A549 (cell line): ENCODE data around the gene LRCH1. TPM values are rescaled to one million over a fixed set of nuclear protein-coding genes. Genes with fewer than 3 reads are reported as not detected.

ENCODE experiments used
- ATAC-seq, 2 experiments: fragments of 200-7000 bp in 1 of 2; fragments of >200 bp in 1 of 2; cut with Nextera tagmentation in 1 of 2; cut with Tn5 transposase in 1 of 2; 3 replicates each; pipeline versions ENCODE4 v1.8.0 to v1.9.1; 2018 to 2020; ENCODE audit warnings: mild to moderate bottlenecking in 1 of 2, moderate library complexity in 1 of 2
- CTCF ChIA-PET: fragments of 300-600 bp; sonication (Branson Sonifier 250); formaldehyde crosslinking; extraction: SDS; loops from one replicate; lab custom pipeline; 2021; ENCODE audit warnings: antibody characterized with exemption, inconsistent platforms; lab: Yijun Ruan, JAX
- POLR2A ChIA-PET: fragments of 350-600 bp; formaldehyde crosslinking; extraction: SDS; loops from one replicate; lab custom pipeline; 2021; ENCODE audit warnings: antibody characterized with exemption, inconsistent platforms; lab: Yijun Ruan, JAX
- DNase-seq, 2 experiments: peaks; one replicate each; pipeline versions ENCODE4 v3.0.0 to v3.0.0-alpha.2; 2011 to 2016; ENCODE audit warnings: low read depth in 1 of 2, low spot score in 1 of 2
- FAIRE-seq: peaks from 2 replicates; lab custom pipeline; 2011; peaks lifted over from hg19 to GRCh38; lab: Jason Lieb, UNC
- H3K27ac ChIP-seq, 2 experiments: fragments of >200 bp; sonication (Bioruptor Twin); formaldehyde crosslinking; 3 replicates each; pipeline ENCODE4 v1.5.1; 2016 to 2017
- H3K4me1 ChIP-seq: fragments of >200 bp; sonication (Bioruptor Twin); formaldehyde crosslinking; 3 replicates; pipeline ENCODE4 v1.6.1; 2016
- H3K4me2 ChIP-seq: fragments of >200 bp; sonication (Bioruptor Twin); formaldehyde crosslinking; 3 replicates; pipeline ENCODE4 v1.6.1; 2016
- H3K4me3 ChIP-seq: fragments of >200 bp; sonication (Bioruptor Twin); formaldehyde crosslinking; 3 replicates; pipeline ENCODE4 v1.5.1; 2016
- H3K9me3 ChIP-seq: fragments of >200 bp; sonication (Bioruptor Twin); formaldehyde crosslinking; 3 replicates; pipeline ENCODE4 v1.6.1; 2016
- CBX8 ChIP-seq: fragments of 200-600 bp; sonication (generic); IDR thresholded peaks from 2 replicates; pipeline ENCODE4 v1.6.1; 2016
- CEBPB ChIP-seq, 2 experiments: fragments of >200 bp in 1 of 2; sonication (Bioruptor Twin) in 1 of 2; formaldehyde crosslinking in 1 of 2; IDR thresholded peaks; 2 replicates each; pipeline ENCODE4 v1.6.1; 2012 to 2016
- EHF ChIP-seq: fragments of 250-450 bp; sonication (Bioruptor Pico); IDR thresholded peaks from 2 replicates; pipeline ENCODE4 v1.5.0; 2020; ENCODE audit warnings: mild to moderate bottlenecking
- EHMT2 ChIP-seq: fragments of 200-600 bp; sonication (generic); IDR thresholded peaks from 2 replicates; pipeline ENCODE4 v1.6.1; 2016; ENCODE audit warnings: antibody characterized with exemption, low read depth, mild to moderate bottlenecking, moderate library complexity
- EP300 ChIP-seq, 2 experiments: fragments of >200 bp; sonication (Bioruptor Twin); formaldehyde crosslinking; IDR thresholded peaks; 2 replicates in 1 of 2; 3 replicates in 1 of 2; pipeline ENCODE4 v1.6.1; 2016 to 2017
- FOSL2 ChIP-seq, 2 experiments: fragments of 450-650 bp in 1 of 2; fragments of >200 bp in 1 of 2; sonication (Bioruptor Twin) in 1 of 2; formaldehyde crosslinking; IDR thresholded peaks; 2 replicates each; pipeline versions ENCODE4 v1.5.0 to v1.6.1; 2016 to 2020; ENCODE audit warnings: mild to moderate bottlenecking in 1 of 2, moderate library complexity in 1 of 2
- JUN ChIP-seq, 2 experiments: fragments of >200 bp; sonication (Bioruptor Twin); formaldehyde crosslinking; IDR thresholded peaks; 2 replicates in 1 of 2; 3 replicates in 1 of 2; pipeline ENCODE4 v1.6.1; 2016 to 2017
- KDM1A ChIP-seq: fragments of 200-600 bp; sonication (generic); IDR thresholded peaks from 2 replicates; pipeline ENCODE4 v1.6.1; 2016; ENCODE audit warnings: low read depth, mild to moderate bottlenecking
- PHF8 ChIP-seq: fragments of 200-600 bp; sonication (generic); IDR thresholded peaks from 2 replicates; pipeline ENCODE4 v1.6.1; 2016; ENCODE audit warnings: low read depth, mild to moderate bottlenecking, antibody characterized with exemption, moderate library complexity, borderline replicate concordance
- POLR2AphosphoS2 ChIP-seq: conservative IDR thresholded peaks from 2 replicates; pipeline ENCODE4 v1.6.1; 2012; ENCODE audit warnings: low read length, improper control_type of control experiment, inconsistent platforms
- RAD21 ChIP-seq, 2 experiments: fragments of >200 bp in 1 of 2; sonication (Bioruptor Twin) in 1 of 2; formaldehyde crosslinking in 1 of 2; IDR thresholded peaks in 1 of 2; conservative IDR thresholded peaks in 1 of 2; 2 replicates in 1 of 2; 3 replicates in 1 of 2; pipeline ENCODE4 v1.6.1; 2012 to 2018; ENCODE audit warnings: inconsistent platforms in 1 of 2
- RCOR1 ChIP-seq: fragments of 150-350 bp; IDR thresholded peaks from 2 replicates; pipeline ENCODE4 v1.6.1; 2014; ENCODE audit warnings: antibody characterized with exemption, low read length, low read depth
- TFCP2L1 ChIP-seq: fragments of 250-450 bp; sonication (Bioruptor Pico); IDR thresholded peaks from 2 replicates; pipeline ENCODE4 v1.5.0; 2021; ENCODE audit warnings: mild to moderate bottlenecking
- TP53 ChIP-seq: fragments of 250-450 bp; sonication (Bioruptor Pico); IDR thresholded peaks from 2 replicates; pipeline ENCODE4 v1.5.0; 2021; ENCODE audit warnings: mild to moderate bottlenecking, moderate library complexity
- ZC3H11A ChIP-seq: fragments of 450-650 bp; IDR thresholded peaks from 2 replicates; pipeline ENCODE4 v1.6.1; 2014; ENCODE audit warnings: antibody characterized with exemption, mild to moderate bottlenecking
- ZFP36 ChIP-seq: fragments of 450-650 bp; IDR thresholded peaks from 2 replicates; pipeline ENCODE4 v1.6.1; 2014; ENCODE audit warnings: borderline replicate concordance; ENCODE audit not compliant: partially characterized antibody
- WGBS: methylation state at CpG from one replicate; pipeline ENCODE4 v1.1.6; 2017; ENCODE audit errors: missing lambda C conversion rate; 5-methylcytosine and 5-hydroxymethylcytosine counted together
- polyA plus RNA-seq, 4 experiments: library from polyadenylated mRNA; depleted of rRNA in 3 of 4; stranded (reverse); fragments of >200 nt; fragmentation: RNase III in 1 of 4; extraction: RNeasy Plus Mini Kit Qiagen cat#74134 plus additional on column Dnase treatment in 1 of 4; gene quantifications; 2 replicates in 3 of 4; 3 replicates in 1 of 4; pipeline ENCODE4 v1.2.3, GENCODE V29; 2011 to 2017
- TF ChIP-seq, protein P1 (sequence below): fragments of 150-350 bp; IDR thresholded peaks from 2 replicates; pipeline ENCODE4 v1.6.1; 2014; ENCODE audit warnings: low read depth, mild to moderate bottlenecking, low read length
- TF ChIP-seq, protein P2 (sequence below): IDR thresholded peaks from 2 replicates; pipeline ENCODE4 v1.6.1; 2012
- TF ChIP-seq, protein P3 (sequence below): fragments of >200 bp; sonication (Bioruptor Twin); formaldehyde crosslinking; IDR thresholded peaks from 3 replicates; pipeline ENCODE4 v1.5.1; 2016
- TF ChIP-seq, protein P4 (sequence below): fragments of 200-600 bp; sonication (generic); IDR thresholded peaks from 2 replicates; pipeline ENCODE4 v1.6.1; 2016; ENCODE audit warnings: antibody characterized with exemption, mild to moderate bottlenecking, moderate library complexity
- TF ChIP-seq, protein P5 (sequence below): IDR thresholded peaks from 2 replicates; pipeline ENCODE4 v1.6.1; 2012; ENCODE audit warnings: low read depth, borderline replicate concordance

LRCH1 gene
- polyA plus RNA-seq, 2 of the 4 experiments (the other 2 are of a cell fraction), result 8.5 to 16.4 TPM

DNA sequence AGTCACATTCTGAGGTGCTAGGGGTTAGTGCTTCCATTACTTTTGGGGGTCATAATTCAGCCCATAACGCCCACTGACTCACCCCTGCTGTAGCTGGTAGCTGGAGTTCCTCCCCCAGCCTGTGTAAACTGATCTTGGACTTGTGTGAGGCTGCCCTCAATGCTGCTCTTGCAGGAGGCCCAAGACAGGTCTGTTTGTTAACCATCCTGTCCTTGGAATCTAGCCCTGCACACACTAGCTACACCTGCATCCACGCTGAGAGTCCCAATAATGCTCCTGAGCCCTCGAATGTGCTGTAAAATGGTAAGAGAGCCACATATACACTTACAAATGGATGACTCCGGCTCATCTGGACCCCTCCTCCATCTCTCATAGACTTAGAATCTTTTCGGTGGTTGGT, 9.6 kb downstream of the LRCH1 start:
- DNase-seq, result no peak
- ATAC-seq, result no peak
- no peak overlapping the region for H3K27ac ChIP-seq
- no peak overlapping the region for H3K4me3 ChIP-seq
- no peak for FAIRE-seq
- TF ChIP-seq ZC3H11A, result no peak
- no peak for TF ChIP-seq TFCP2L1 (CRISPR knock-in tag)
- TF ChIP-seq EHF, result no peak
- 91% methylated on average over 5 of the region's 5 CpGs for WGBS
- H3K4me2 ChIP-seq, result no peak overlapping the region
- peaks cover 11% of the 10 kb centered on the region; the same call in 1 of the 3 replicates for H3K4me1 ChIP-seq
- ChIA-PET POLR2A (no interaction called here), CTCF (interaction anchor here (0.6 kb wide), 1 partner anchor 61 kb away, joined by 3 read pairs; no protein-coding TSS in a partner anchor)
- no peaks in the 10 kb centered on the region for H3K9me3 ChIP-seq

DNA sequence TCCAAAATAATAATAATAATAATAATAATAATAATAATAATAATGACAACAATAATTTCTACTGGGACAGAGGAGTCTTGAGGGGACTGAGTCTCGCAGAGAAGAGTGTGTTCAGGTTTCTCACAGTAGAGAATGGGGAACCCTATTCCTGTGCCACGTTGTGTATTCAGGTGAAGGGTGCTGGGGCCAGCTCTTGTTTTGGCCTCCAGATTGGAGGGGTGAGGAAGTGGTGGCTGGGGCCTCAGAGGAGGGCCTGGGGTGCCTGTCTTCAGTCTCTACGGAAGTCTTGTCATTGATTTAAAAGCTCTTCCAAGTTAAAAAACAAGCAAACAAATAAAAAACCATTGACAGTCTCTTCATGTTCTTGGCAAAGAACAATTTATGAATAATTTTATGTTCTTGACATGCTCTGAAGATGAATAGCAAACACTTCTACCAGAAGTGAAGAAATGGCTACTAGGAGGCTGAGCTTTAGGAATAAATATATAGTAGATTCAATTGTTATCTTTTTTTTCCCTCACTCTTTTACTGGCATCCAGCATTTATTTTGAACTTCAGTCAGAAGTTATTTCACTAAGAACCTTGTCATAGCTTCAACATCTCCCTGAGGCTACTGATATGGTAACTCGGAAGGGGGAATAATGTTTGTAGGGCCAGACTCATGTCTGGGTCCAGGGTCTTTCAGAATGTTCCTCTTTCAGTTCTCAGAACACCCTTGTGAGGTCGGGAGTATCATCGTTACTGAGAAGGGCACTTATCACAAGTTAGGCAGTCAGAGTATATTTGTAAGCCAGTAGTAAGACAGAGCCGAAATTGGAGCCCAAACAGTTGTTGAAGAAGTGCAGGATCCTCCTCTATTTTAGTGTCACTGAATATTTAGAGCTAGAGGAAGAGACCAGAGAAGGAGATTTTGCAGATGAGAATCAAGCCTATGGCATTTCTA, 13.1 kb downstream of the LRCH1 start:
- DNase-seq, result no peak
- Histone ChIP-seq H3K4me3 (no peak overlapping the region), H3K4me1 (peaks cover 4% of the 10 kb centered on the region; the same call in 2 of the 3 replicates), H3K4me2 (no peak overlapping the region), H3K9me3 (no peaks in the 10 kb centered on the region)
- no peak for ATAC-seq
- FAIRE-seq, result no peak
- POLR2A ChIA-PET, result no interaction called here
- WGBS, result 80% methylated on average over 7 of the region's 7 CpGs
- TF ChIP-seq KDM1A (no peak), ZFP36 (no peak), RAD21 (conservative IDR thresholded peaks at IDR 0.05 in 1 of 2, IDR thresholded peaks at IDR 0.05 in 1 of 2) (no peak), TP53 (CRISPR knock-in tag) (no peak), RCOR1 (no peak), ZC3H11A (no peak), PHF8 (no peak)
- TF ChIP-seq, protein P1, sequence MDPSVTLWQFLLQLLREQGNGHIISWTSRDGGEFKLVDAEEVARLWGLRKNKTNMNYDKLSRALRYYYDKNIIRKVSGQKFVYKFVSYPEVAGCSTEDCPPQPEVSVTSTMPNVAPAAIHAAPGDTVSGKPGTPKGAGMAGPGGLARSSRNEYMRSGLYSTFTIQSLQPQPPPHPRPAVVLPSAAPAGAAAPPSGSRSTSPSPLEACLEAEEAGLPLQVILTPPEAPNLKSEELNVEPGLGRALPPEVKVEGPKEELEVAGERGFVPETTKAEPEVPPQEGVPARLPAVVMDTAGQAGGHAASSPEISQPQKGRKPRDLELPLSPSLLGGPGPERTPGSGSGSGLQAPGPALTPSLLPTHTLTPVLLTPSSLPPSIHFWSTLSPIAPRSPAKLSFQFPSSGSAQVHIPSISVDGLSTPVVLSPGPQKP, result no peak
- TF ChIP-seq, protein P2, sequence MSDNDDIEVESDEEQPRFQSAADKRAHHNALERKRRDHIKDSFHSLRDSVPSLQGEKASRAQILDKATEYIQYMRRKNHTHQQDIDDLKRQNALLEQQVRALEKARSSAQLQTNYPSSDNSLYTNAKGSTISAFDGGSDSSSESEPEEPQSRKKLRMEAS, result no peak
- TF ChIP-seq, all 56 proteins: peak for 0
- no peak overlapping the region for H3K27ac ChIP-seq
- CTCF ChIA-PET, result interaction anchor here (1.1 to 1.2 kb wide), 2 partner anchors 10 to 14 kb away, joined by 3 read pairs; no protein-coding TSS in a partner anchor

DNA sequence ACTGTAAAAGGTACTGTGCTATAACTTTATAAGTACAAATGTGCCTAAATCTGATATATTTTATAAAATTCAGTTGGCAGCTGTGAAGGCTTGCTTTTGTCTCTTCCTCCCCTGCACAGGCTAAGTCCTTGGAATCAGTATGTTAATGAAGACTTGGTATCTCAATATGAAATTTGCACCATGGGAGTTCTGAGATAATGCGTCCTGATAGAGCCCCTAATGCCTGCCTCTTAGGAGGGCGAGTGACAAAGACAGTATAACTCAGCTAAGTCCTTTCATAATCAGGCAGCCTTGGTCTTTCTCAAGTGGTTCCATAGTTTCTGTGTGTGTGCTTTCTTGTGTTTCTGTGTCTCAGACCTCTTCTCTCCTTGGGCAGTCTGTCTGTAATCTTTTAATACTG, 14.7 kb downstream of the LRCH1 start:
- FAIRE-seq, result no peak
- H3K4me2 ChIP-seq, result no peak overlapping the region
- TF ChIP-seq EP300 (IDR thresholded peaks at IDR 0.05) (no peak), CBX8 (no peak), EHMT2 (no peak), POLR2AphosphoS2 (no peak), FOSL2 (IDR thresholded peaks at IDR 0.05) (no peak), FOSL2 (CRISPR knock-in tag; IDR thresholded peaks at IDR 0.05) (no peak), CEBPB (IDR thresholded peaks at IDR 0.05) (no peak), JUN (IDR thresholded peaks at IDR 0.05) (no peak), ZC3H11A (no peak)
- TF ChIP-seq, protein P3, sequence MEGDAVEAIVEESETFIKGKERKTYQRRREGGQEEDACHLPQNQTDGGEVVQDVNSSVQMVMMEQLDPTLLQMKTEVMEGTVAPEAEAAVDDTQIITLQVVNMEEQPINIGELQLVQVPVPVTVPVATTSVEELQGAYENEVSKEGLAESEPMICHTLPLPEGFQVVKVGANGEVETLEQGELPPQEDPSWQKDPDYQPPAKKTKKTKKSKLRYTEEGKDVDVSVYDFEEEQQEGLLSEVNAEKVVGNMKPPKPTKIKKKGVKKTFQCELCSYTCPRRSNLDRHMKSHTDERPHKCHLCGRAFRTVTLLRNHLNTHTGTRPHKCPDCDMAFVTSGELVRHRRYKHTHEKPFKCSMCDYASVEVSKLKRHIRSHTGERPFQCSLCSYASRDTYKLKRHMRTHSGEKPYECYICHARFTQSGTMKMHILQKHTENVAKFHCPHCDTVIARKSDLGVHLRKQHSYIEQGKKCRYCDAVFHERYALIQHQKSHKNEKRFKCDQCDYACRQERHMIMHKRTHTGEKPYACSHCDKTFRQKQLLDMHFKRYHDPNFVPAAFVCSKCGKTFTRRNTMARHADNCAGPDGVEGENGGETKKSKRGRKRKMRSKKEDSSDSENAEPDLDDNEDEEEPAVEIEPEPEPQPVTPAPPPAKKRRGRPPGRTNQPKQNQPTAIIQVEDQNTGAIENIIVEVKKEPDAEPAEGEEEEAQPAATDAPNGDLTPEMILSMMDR, result no peak
- TF ChIP-seq, protein P4, sequence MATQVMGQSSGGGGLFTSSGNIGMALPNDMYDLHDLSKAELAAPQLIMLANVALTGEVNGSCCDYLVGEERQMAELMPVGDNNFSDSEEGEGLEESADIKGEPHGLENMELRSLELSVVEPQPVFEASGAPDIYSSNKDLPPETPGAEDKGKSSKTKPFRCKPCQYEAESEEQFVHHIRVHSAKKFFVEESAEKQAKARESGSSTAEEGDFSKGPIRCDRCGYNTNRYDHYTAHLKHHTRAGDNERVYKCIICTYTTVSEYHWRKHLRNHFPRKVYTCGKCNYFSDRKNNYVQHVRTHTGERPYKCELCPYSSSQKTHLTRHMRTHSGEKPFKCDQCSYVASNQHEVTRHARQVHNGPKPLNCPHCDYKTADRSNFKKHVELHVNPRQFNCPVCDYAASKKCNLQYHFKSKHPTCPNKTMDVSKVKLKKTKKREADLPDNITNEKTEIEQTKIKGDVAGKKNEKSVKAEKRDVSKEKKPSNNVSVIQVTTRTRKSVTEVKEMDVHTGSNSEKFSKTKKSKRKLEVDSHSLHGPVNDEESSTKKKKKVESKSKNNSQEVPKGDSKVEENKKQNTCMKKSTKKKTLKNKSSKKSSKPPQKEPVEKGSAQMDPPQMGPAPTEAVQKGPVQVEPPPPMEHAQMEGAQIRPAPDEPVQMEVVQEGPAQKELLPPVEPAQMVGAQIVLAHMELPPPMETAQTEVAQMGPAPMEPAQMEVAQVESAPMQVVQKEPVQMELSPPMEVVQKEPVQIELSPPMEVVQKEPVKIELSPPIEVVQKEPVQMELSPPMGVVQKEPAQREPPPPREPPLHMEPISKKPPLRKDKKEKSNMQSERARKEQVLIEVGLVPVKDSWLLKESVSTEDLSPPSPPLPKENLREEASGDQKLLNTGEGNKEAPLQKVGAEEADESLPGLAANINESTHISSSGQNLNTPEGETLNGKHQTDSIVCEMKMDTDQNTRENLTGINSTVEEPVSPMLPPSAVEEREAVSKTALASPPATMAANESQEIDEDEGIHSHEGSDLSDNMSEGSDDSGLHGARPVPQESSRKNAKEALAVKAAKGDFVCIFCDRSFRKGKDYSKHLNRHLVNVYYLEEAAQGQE, result no peak
- TF ChIP-seq, protein P5, sequence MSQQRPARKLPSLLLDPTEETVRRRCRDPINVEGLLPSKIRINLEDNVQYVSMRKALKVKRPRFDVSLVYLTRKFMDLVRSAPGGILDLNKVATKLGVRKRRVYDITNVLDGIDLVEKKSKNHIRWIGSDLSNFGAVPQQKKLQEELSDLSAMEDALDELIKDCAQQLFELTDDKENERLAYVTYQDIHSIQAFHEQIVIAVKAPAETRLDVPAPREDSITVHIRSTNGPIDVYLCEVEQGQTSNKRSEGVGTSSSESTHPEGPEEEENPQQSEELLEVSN, result no peak
- TF ChIP-seq, all 56 proteins: peak for 0
- no peaks in the 10 kb centered on the region for H3K9me3 ChIP-seq
- POLR2A ChIA-PET, result no interaction called here
- DNase-seq (no peak), ATAC-seq (no peak)
- no peak overlapping the region for H3K27ac ChIP-seq
- WGBS, result 95% methylated on average over 2 of the region's 2 CpGs
- peaks cover 14% of the 10 kb centered on the region; the same call in 2 of the 3 replicates for H3K4me1 ChIP-seq
- H3K4me3 ChIP-seq, result no peak overlapping the region
- CTCF ChIA-PET, result interaction anchor here (1.2 kb wide), 1 partner anchor 16 kb away, joined by 3 read pairs; no protein-coding TSS in a partner anchor
